Measurements from ENCODE around the gene SUSD3.

Gene SUSD3

DNA sequence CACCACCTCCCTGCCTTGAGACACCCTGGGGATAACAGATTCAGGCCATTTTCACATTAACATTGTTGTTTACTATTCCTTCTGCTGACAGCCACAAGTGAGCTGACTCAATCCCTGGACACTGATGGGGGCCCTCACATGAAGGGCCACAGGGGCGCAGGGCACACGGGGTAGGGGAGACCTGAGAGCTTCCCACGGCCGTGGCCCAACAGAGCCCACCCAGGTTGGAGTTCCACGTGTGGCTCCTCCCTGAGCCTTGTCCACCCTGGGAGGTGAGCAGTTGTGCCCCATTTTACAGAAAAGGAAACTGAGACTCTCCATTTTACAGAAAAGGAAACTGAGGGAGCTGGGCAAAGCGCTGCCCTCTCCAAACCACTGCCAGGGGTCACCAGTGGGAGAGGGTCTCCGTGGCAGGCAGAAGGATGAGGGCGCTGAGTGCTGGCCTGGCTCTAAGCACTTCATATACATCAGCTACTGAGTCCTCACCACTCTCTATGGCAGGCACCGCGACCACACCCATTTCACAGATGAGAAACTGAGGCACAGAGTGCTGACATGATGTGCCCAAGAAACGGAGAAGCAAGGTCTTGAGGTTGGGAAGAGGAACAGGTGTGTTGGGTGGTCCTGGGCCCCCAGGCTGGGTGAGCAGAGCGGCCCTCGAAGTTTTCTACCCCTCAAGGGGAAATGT is 73.2 kb downstream of the SUSD3 start:
- Histone ChIP-seq H3K27ac (ENCODE audit: low read depth, low read length) (no peak overlapping the region), H3K27me3 (ENCODE audit: control insufficient read depth, low read length) (peaks cover 6% of the 10 kb centered on the region; the same call in 1 of the 2 replicates), H3K4me1 (ENCODE audit: control insufficient read depth, low read length) (peaks cover 40% of the 10 kb centered on the region), H3K9me3 (ENCODE audit: control insufficient read depth, insufficient read depth, low read length) (no peaks in the 10 kb centered on the region), H3F3A (ENCODE audit: control insufficient read depth, insufficient read depth) (no peaks in the 10 kb centered on the region), H3K36me3 (ENCODE audit: control insufficient read depth, low read length) (no peaks in the 10 kb centered on the region), H3K4me3 (ENCODE audit: low read length) (no peak overlapping the region), H3K4me2 (ENCODE audit: low read length) (no peak overlapping the region), H3K9me2 (replicated peaks; ENCODE audit: control insufficient read depth, low read length) (no peaks in the 10 kb centered on the region), H3K79me2 (ENCODE audit: control insufficient read depth, low read length) (peaks cover 17% of the 10 kb centered on the region), H4K20me1 (ENCODE audit: control insufficient read depth, insufficient read depth, low read depth, low read length) (no peaks in the 10 kb centered on the region)
- TF ChIP-seq, protein P1, sequence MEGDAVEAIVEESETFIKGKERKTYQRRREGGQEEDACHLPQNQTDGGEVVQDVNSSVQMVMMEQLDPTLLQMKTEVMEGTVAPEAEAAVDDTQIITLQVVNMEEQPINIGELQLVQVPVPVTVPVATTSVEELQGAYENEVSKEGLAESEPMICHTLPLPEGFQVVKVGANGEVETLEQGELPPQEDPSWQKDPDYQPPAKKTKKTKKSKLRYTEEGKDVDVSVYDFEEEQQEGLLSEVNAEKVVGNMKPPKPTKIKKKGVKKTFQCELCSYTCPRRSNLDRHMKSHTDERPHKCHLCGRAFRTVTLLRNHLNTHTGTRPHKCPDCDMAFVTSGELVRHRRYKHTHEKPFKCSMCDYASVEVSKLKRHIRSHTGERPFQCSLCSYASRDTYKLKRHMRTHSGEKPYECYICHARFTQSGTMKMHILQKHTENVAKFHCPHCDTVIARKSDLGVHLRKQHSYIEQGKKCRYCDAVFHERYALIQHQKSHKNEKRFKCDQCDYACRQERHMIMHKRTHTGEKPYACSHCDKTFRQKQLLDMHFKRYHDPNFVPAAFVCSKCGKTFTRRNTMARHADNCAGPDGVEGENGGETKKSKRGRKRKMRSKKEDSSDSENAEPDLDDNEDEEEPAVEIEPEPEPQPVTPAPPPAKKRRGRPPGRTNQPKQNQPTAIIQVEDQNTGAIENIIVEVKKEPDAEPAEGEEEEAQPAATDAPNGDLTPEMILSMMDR (IDR thresholded peaks at IDR 0.05; ENCODE audit: low read depth, low read length, poor library complexity, severe bottlenecking) = no peak
- no peak for TF ChIP-seq EZH2phosphoT487 (IDR thresholded peaks at IDR 0.05; ENCODE audit: borderline replicate concordance, low read length)

DNA sequence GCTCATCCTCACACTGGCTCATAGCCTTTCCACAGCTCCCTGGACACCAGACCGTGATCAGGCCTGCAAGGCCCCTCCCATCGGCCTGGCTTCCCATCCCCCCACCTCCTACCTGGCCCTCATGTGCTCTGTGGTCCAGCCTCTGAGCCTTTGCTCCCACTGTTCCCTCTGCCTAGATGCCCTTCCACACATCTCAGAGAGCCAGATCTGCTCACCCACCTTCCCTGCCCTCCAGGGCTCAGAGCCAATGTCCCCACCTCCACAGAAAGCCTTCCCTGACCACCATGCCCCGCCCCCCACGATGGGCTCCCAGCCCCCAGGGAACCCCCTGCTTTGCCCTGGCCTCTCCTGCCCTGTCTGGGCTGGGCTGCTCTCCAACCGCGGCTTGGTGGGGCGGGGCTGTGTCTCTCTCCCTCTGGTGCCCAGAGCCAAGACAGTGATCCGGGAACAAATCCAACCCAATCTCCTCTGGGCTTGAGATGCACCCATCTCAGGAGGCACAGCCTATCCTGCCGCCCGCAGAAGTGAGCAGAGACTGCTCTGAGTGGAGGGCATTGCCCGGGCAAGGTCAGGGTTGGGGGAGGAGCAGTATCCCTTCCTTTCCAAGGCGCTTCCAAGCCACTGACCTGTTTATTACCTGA is 73.9 kb downstream of the SUSD3 start:
- Histone ChIP-seq H3K9me2 (replicated peaks; ENCODE audit: control insufficient read depth, low read length) (no peaks in the 10 kb centered on the region), H3K27me3 (ENCODE audit: control insufficient read depth, low read length) (peaks cover 6% of the 10 kb centered on the region; the same call in 1 of the 2 replicates), H3K79me2 (ENCODE audit: control insufficient read depth, low read length) (peaks cover 17% of the 10 kb centered on the region), H3K27ac (ENCODE audit: low read depth, low read length) (no peak overlapping the region), H4K20me1 (ENCODE audit: control insufficient read depth, insufficient read depth, low read depth, low read length) (no peaks in the 10 kb centered on the region), H3K4me2 (ENCODE audit: low read length) (peak overlapping the region; percentile 95), H3K36me3 (ENCODE audit: control insufficient read depth, low read length) (no peaks in the 10 kb centered on the region), H3K9me3 (ENCODE audit: control insufficient read depth, insufficient read depth, low read length) (no peaks in the 10 kb centered on the region), H3K4me1 (ENCODE audit: control insufficient read depth, low read length) (peaks cover 46% of the 10 kb centered on the region), H3K4me3 (ENCODE audit: low read length) (no peak overlapping the region; the same call in 1 of the 2 replicates), H3F3A (ENCODE audit: control insufficient read depth, insufficient read depth) (no peaks in the 10 kb centered on the region)
- TF ChIP-seq, protein P1 (IDR thresholded peaks at IDR 0.05; ENCODE audit: low read depth, low read length, poor library complexity, severe bottlenecking) = no peak
- TF ChIP-seq EZH2phosphoT487 (IDR thresholded peaks at IDR 0.05; ENCODE audit: borderline replicate concordance, low read length) = no peak

DNA sequence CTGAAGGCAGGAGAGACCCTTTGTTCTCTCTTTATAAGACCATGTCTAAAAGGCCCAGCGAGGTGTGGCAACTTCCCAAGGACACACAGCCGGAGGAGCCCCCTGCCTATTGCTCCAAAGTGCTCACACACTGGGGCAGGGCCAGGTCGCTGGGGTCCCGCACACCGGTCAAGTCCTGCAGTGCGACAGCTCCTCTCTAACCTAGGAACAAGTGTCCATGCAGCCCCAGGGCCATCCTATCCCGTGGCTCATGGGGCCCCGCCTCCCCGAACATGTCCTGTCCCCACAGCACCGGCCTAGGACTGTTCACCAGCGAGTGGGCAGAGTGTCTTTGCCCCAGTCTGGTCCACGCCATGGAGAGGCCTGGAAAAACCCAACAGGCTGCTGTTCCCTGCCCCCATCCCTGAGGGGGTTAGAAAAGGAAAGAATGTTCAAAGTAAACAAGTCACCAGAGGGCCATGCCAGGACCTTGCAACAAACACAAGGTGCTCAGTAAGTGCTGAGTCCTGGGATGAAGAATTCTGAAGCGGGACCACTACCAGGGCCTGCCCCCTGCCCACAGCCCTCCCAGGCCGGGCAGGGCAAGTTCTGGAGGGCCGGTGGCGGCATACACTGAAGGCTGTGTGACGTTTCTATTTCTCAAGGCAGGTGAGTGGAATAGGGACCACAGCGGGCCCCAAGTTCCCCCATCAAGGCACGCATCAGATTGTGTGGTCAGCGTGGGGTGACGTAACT is 74.6 kb downstream of the SUSD3 start:
- Histone ChIP-seq H3K4me1 (ENCODE audit: control insufficient read depth, low read length) (peaks cover 53% of the 10 kb centered on the region), H3K27ac (ENCODE audit: low read depth, low read length) (no peak overlapping the region), H3K79me2 (ENCODE audit: control insufficient read depth, low read length) (peaks cover 17% of the 10 kb centered on the region), H3K4me2 (ENCODE audit: low read length) (peak overlapping the region; percentile 95), H3F3A (ENCODE audit: control insufficient read depth, insufficient read depth) (peaks cover 3% of the 10 kb centered on the region), H4K20me1 (ENCODE audit: control insufficient read depth, insufficient read depth, low read depth, low read length) (no peaks in the 10 kb centered on the region), H3K27me3 (ENCODE audit: control insufficient read depth, low read length) (peaks cover 6% of the 10 kb centered on the region; the same call in 1 of the 2 replicates), H3K9me2 (replicated peaks; ENCODE audit: control insufficient read depth, low read length) (no peaks in the 10 kb centered on the region), H3K36me3 (ENCODE audit: control insufficient read depth, low read length) (no peaks in the 10 kb centered on the region), H3K9me3 (ENCODE audit: control insufficient read depth, insufficient read depth, low read length) (no peaks in the 10 kb centered on the region), H3K4me3 (ENCODE audit: low read length) (peak overlapping the region; percentile 77)
- TF ChIP-seq EZH2phosphoT487 (IDR thresholded peaks at IDR 0.05; ENCODE audit: borderline replicate concordance, low read length) = no peak
- TF ChIP-seq, protein P1 (IDR thresholded peaks at IDR 0.05; ENCODE audit: low read depth, low read length, poor library complexity, severe bottlenecking) = no peak
